ENCODE measurements around the gene PPM1L. TPM values are rescaled to one million over a fixed set of nuclear protein-coding genes. Genes with fewer than 3 reads are reported as not detected.

The PPM1L gene
- total RNA-seq, 2 experiments from 2014 or later = 5.0 to 8.3 TPM

GRCh38 chr3:160801386-160802118, 45.5 kb downstream of the PPM1L start:
- peak; percentile 91 for ATAC-seq
- CTCF ChIA-PET = interaction anchor here (1.1 to 1.4 kb wide), 3 partner anchors 21 to 93 kb away, joined by 3 to 4 read pairs (median 3); no protein-coding TSS in a partner anchor
- Mint-ChIP-seq H3K9me3 (ENCODE audit: low read depth) (no peaks in the 10 kb centered on the region), H3K27me3 (peaks cover 9% of the 10 kb centered on the region), H3K27ac (peak overlapping the region; percentile 77), H3K4me1 (peaks cover 37% of the 10 kb centered on the region), H3K36me3 (peaks cover 2% of the 10 kb centered on the region), H3K4me3 (peak overlapping the region; percentile 53)
- DNase-seq = peak; percentile 88

GRCh38 chr3:160804762-160805161, 48.7 kb downstream of the PPM1L start:
- Mint-ChIP-seq H3K4me3 (no peak overlapping the region), H3K27me3 (peaks cover 12% of the 10 kb centered on the region), H3K36me3 (no peaks in the 10 kb centered on the region), H3K27ac (no peak overlapping the region), H3K9me3 (ENCODE audit: low read depth) (no peaks in the 10 kb centered on the region), H3K4me1 (peaks cover 30% of the 10 kb centered on the region)
- CTCF ChIA-PET = no interaction called here
- ATAC-seq (no peak), DNase-seq (no peak)

GRCh38 chr3:160806094-160806493, 50.1 kb downstream of the PPM1L start:
- ATAC-seq (no peak), DNase-seq (no peak)
- no peaks in the 10 kb centered on the region for H3K36me3 Mint-ChIP-seq
- H3K4me3 Mint-ChIP-seq = no peak overlapping the region
- peaks cover 12% of the 10 kb centered on the region for H3K27me3 Mint-ChIP-seq
- peaks cover 24% of the 10 kb centered on the region for H3K4me1 Mint-ChIP-seq
- H3K27ac Mint-ChIP-seq = no peak overlapping the region
- no peaks in the 10 kb centered on the region for H3K9me3 Mint-ChIP-seq (ENCODE audit: low read depth)
- CTCF ChIA-PET = no interaction called here

- ATAC-seq (no peak), DNase-seq (no peak)
- Mint-ChIP-seq H3K9me3 (ENCODE audit: low read depth) (no peaks in the 10 kb centered on the region), H3K27ac (no peak overlapping the region), H3K4me3 (no peak overlapping the region), H3K27me3 (peaks cover 12% of the 10 kb centered on the region), H3K4me1 (peaks cover 18% of the 10 kb centered on the region), H3K36me3 (no peaks in the 10 kb centered on the region)
- CTCF ChIA-PET = no interaction called here
Observed at GRCh38 chr3:160806686-160807085, 50.7 kb downstream of the PPM1L start.

- no peaks in the 10 kb centered on the region for H3K36me3 Mint-ChIP-seq
- peaks cover 11% of the 10 kb centered on the region for H3K27me3 Mint-ChIP-seq
- no peak overlapping the region for H3K27ac Mint-ChIP-seq
- no peaks in the 10 kb centered on the region for H3K9me3 Mint-ChIP-seq (ENCODE audit: low read depth)
- ATAC-seq (no peak), DNase-seq (no peak)
- no peak overlapping the region for H3K4me3 Mint-ChIP-seq
- H3K4me1 Mint-ChIP-seq = peaks cover 8% of the 10 kb centered on the region
- CTCF ChIA-PET = interaction anchor here (0.6 kb wide), 1 partner anchor 23 kb away, joined by 3 read pairs; no protein-coding TSS in a partner anchor
Observed at GRCh38 chr3:160808838-160809237, 52.8 kb downstream of the PPM1L start.

GRCh38 chr3:160809453-160809852, 53.4 kb downstream of the PPM1L start:
- CTCF ChIA-PET = no interaction called here
- no peak overlapping the region for H3K4me3 Mint-ChIP-seq
- H3K27ac Mint-ChIP-seq = no peak overlapping the region
- H3K9me3 Mint-ChIP-seq (ENCODE audit: low read depth) = no peaks in the 10 kb centered on the region
- H3K27me3 Mint-ChIP-seq = peaks cover 11% of the 10 kb centered on the region
- DNase-seq (no peak), ATAC-seq (no peak)
- no peaks in the 10 kb centered on the region for H3K36me3 Mint-ChIP-seq
- peaks cover 8% of the 10 kb centered on the region for H3K4me1 Mint-ChIP-seq

GRCh38 chr3:160810362-160811236, 54.6 kb downstream of the PPM1L start:
- CTCF ChIA-PET = no interaction called here
- no peak for ATAC-seq
- Mint-ChIP-seq H3K36me3 (no peaks in the 10 kb centered on the region), H3K4me1 (peaks cover 8% of the 10 kb centered on the region), H3K4me3 (no peak overlapping the region), H3K27me3 (peaks cover 11% of the 10 kb centered on the region), H3K9me3 (ENCODE audit: low read depth) (no peaks in the 10 kb centered on the region), H3K27ac (no peak overlapping the region)
- no peak for DNase-seq

GRCh38 chr3:160811237-160811548, 55.2 kb downstream of the PPM1L start:
- Mint-ChIP-seq H3K36me3 (no peaks in the 10 kb centered on the region), H3K4me1 (peaks cover 4% of the 10 kb centered on the region), H3K27ac (no peak overlapping the region), H3K9me3 (ENCODE audit: low read depth) (no peaks in the 10 kb centered on the region), H3K4me3 (no peak overlapping the region), H3K27me3 (peaks cover 11% of the 10 kb centered on the region)
- no peak for ATAC-seq
- CTCF ChIA-PET = no interaction called here
- no peak for DNase-seq

- Mint-ChIP-seq H3K4me1 (peaks cover 3% of the 10 kb centered on the region), H3K4me3 (no peak overlapping the region), H3K36me3 (peaks cover 1% of the 10 kb centered on the region), H3K27me3 (peaks cover 5% of the 10 kb centered on the region), H3K27ac (no peak overlapping the region), H3K9me3 (ENCODE audit: low read depth) (no peaks in the 10 kb centered on the region)
- ATAC-seq = no peak
- DNase-seq = no peak
- CTCF ChIA-PET = no interaction called here
Observed at GRCh38 chr3:160812304-160812703, 56.3 kb downstream of the PPM1L start.

GRCh38 chr3:160815280-160815679, 59.2 kb downstream of the PPM1L start:
- H3K9me3 Mint-ChIP-seq (ENCODE audit: low read depth) = no peaks in the 10 kb centered on the region
- peaks cover 3% of the 10 kb centered on the region for H3K4me1 Mint-ChIP-seq
- DNase-seq (no peak), ATAC-seq (no peak)
- H3K36me3 Mint-ChIP-seq = peaks cover 1% of the 10 kb centered on the region
- CTCF ChIA-PET = no interaction called here
- H3K27ac Mint-ChIP-seq = no peak overlapping the region
- H3K4me3 Mint-ChIP-seq = no peak overlapping the region
- peaks cover 5% of the 10 kb centered on the region for H3K27me3 Mint-ChIP-seq

GRCh38 chr3:160820022-160820421, 64.0 kb downstream of the PPM1L start:
- CTCF ChIA-PET = no interaction called here

GRCh38 chr3:160820430-160820829, 64.4 kb downstream of the PPM1L start:
- Mint-ChIP-seq H3K36me3 (peaks cover 1% of the 10 kb centered on the region), H3K27ac (no peak overlapping the region), H3K27me3 (peaks cover 3% of the 10 kb centered on the region), H3K4me3 (no peak overlapping the region), H3K4me1 (no peaks in the 10 kb centered on the region), H3K9me3 (ENCODE audit: low read depth) (no peaks in the 10 kb centered on the region)
- CTCF ChIA-PET = no interaction called here
- DNase-seq (no peak), ATAC-seq (no peak)

More at GRCh38 chr3:160820022-160820421, 64.0 kb downstream of the PPM1L start:
- ATAC-seq (no peak), DNase-seq (no peak)
- H3K36me3 Mint-ChIP-seq = peaks cover 1% of the 10 kb centered on the region
- H3K27ac Mint-ChIP-seq = no peak overlapping the region
- H3K27me3 Mint-ChIP-seq = peaks cover 3% of the 10 kb centered on the region
- H3K9me3 Mint-ChIP-seq (ENCODE audit: low read depth) = no peaks in the 10 kb centered on the region
- no peak overlapping the region for H3K4me3 Mint-ChIP-seq
- H3K4me1 Mint-ChIP-seq = no peaks in the 10 kb centered on the region

- no peak overlapping the region for H3K27ac Mint-ChIP-seq
- no peak for DNase-seq
- no peaks in the 10 kb centered on the region for H3K4me1 Mint-ChIP-seq
- no peaks in the 10 kb centered on the region for H3K27me3 Mint-ChIP-seq
- CTCF ChIA-PET = no interaction called here
- H3K4me3 Mint-ChIP-seq = no peak overlapping the region
- no peaks in the 10 kb centered on the region for H3K9me3 Mint-ChIP-seq (ENCODE audit: low read depth)
- no peaks in the 10 kb centered on the region for H3K36me3 Mint-ChIP-seq
- ATAC-seq = no peak
Observed at GRCh38 chr3:160822936-160823335, 66.9 kb downstream of the PPM1L start.

- Mint-ChIP-seq H3K4me1 (no peaks in the 10 kb centered on the region), H3K27ac (no peak overlapping the region), H3K36me3 (no peaks in the 10 kb centered on the region), H3K9me3 (ENCODE audit: low read depth) (no peaks in the 10 kb centered on the region), H3K27me3 (no peaks in the 10 kb centered on the region), H3K4me3 (no peak overlapping the region)
- CTCF ChIA-PET = no interaction called here
- no peak for ATAC-seq
- no peak for DNase-seq
Observed at GRCh38 chr3:160825311-160825800, 69.3 kb downstream of the PPM1L start.

All from activated CD8-positive, alpha-beta memory T cell treated with anti-CD3 and anti-CD28 coated beads, Interleukin-2, amount 10 ng/mL, durations not matched to agents 7 days and 5 days (primary cell).